ENCODE results near the gene JUN.
A peak's percentile ranks its signal among the peaks of the same experiment; 100 is the strongest.
"Not testable (repeated sequence)": the region's sequence is repeated elsewhere in the genome, so short reads cannot be mapped to it uniquely, and the experiment has no call there.

The JUN gene

GRCh38 chr1:58808077-58808476, 24.2 kb upstream of the JUN start:
- no peak for DNase-seq

GRCh38 chr1:58805716-58806571, 22.1 kb upstream of the JUN start:
- DNase-seq: no peak

GRCh38 chr1:58804853-58805565, 21.2 kb upstream of the JUN start:
- no peak for DNase-seq

GRCh38 chr1:58803858-58804257, 20.0 kb upstream of the JUN start:
- DNase-seq: no peak

GRCh38 chr1:58802640-58803399, 19.0 kb upstream of the JUN start:
- DNase-seq: no peak

GRCh38 chr1:58801286-58801685, 17.4 kb upstream of the JUN start:
- not testable (repeated sequence) for DNase-seq

GRCh38 chr1:58799650-58800049, 15.8 kb upstream of the JUN start:
- no peak for DNase-seq

- DNase-seq: no peak
These were observed 15.1 kb upstream of the JUN start for GRCh38 chr1:58798910-58799442.

- DNase-seq: no peak
These were observed 12.6 kb upstream of the JUN start for GRCh38 chr1:58796416-58796815.

- DNase-seq: no peak
These were observed 10.7 kb upstream of the JUN start for GRCh38 chr1:58794585-58794984.

- no peak for DNase-seq
These were observed 9.0 kb upstream of the JUN start for GRCh38 chr1:58792846-58793245.

GRCh38 chr1:58791106-58791505, 7.3 kb upstream of the JUN start:
- DNase-seq: no peak

GRCh38 chr1:58789996-58790660, 6.3 kb upstream of the JUN start:
- DNase-seq: no peak

GRCh38 chr1:58789322-58789856, 5.5 kb upstream of the JUN start:
- DNase-seq: peak; percentile 17

GRCh38 chr1:58788259-58788658, 4.4 kb upstream of the JUN start:
- no peak for DNase-seq

GRCh38 chr1:58786927-58787245, 3.0 kb upstream of the JUN start:
- no peak for DNase-seq

- peak; percentile 34 for DNase-seq
These were observed 2.5 kb upstream of the JUN start for GRCh38 chr1:58786184-58786926.

GRCh38 chr1:58785442-58786058, 1.7 kb upstream of the JUN start:
- peak; percentile 61 for DNase-seq

GRCh38 chr1:58784758-58785441, 1.1 kb upstream of the JUN start:
- DNase-seq: peak; percentile 96

Measured in fibroblast of skin of abdomen (primary cell).